Measurements from ENCODE around the gene HERC4.

HERC4 gene

GRCh38 chr10:68074775-68075549, at the start of gene HERC4:
Gene HERC4 (minus strand): TSS chr10:68075283. CDS start chr10:68073108, 2,175 bp downstream.
- DNase-seq (ENCODE audit: low read depth in 2 of 2): peak; percentile 85 to 86

- no peak for DNase-seq (ENCODE audit: low read depth in 2 of 2)
These were observed 49.6 kb upstream of the HERC4 start for GRCh38 chr10:68124718-68125117.

DNA sequence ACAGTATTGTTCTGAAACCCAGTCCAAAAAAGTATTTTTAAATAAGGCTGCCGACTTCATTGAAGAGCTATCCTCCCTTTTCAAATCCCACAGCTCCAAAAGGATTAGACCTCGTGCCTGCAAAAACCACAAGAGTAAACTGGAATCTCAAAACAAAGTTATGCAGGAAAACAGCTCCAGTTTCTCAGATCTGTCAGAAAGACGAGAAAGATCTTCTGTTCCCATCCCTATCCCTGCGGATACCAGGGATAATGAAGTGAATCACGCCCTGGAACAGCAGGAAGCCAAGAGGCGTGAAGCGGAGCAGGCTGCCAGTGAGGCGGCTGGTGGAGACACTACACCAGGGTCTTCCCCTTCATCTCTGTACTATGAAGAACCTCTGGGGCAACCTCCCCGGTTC, 46.8 kb upstream of the HERC4 start:
- DNase-seq (ENCODE audit: low read depth in 2 of 2): no peak

- no peak for DNase-seq (ENCODE audit: low read depth in 2 of 2)
These were observed 46.1 kb upstream of the HERC4 start for GRCh38 chr10:68121020-68121743.

GRCh38 chr10:68118657-68119056, 43.6 kb upstream of the HERC4 start:
- no peak for DNase-seq (ENCODE audit: low read depth in 2 of 2)

GRCh38 chr10:68112837-68113236, 37.8 kb upstream of the HERC4 start:
- no peak for DNase-seq (ENCODE audit: low read depth in 2 of 2)

GRCh38 chr10:68111584-68111983, 36.5 kb upstream of the HERC4 start:
- DNase-seq (ENCODE audit: low read depth in 2 of 2): no peak

GRCh38 chr10:68110027-68110426, 34.9 kb upstream of the HERC4 start:
- DNase-seq (ENCODE audit: low read depth in 2 of 2): no peak

DNA sequence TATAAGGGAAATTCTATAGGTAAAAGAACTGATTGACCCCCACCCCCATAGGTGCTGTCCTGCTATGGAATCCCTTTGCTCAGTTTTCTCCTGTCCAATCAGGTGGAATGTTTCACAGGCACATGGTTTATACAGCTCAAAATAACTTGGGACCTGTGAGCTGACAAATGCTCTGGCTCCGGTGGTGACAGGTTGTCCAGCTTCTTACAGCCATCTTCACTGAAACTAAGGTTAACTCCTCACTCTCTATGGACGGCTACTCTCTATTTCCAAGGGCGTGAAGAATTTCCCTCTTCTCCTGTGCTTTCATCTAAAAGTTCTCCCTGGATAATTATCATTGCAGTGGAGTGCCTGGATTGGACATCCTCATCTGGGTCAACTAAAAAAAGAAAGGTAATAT, 34.2 kb upstream of the HERC4 start, which contains the start of gene MYPN:
TSS of gene MYPN (plus strand) at position 158 of the 400 bp plus-strand sequence. CDS start 11,951 bp downstream, outside the sequence.
- no peak for DNase-seq (ENCODE audit: low read depth in 2 of 2)

- no peak for DNase-seq (ENCODE audit: low read depth in 2 of 2)
These were observed 33.6 kb upstream of the HERC4 start for GRCh38 chr10:68108653-68109052.

- DNase-seq (ENCODE audit: low read depth in 2 of 2): no peak
These were observed 33.0 kb upstream of the HERC4 start for GRCh38 chr10:68108051-68108450.

DNA sequence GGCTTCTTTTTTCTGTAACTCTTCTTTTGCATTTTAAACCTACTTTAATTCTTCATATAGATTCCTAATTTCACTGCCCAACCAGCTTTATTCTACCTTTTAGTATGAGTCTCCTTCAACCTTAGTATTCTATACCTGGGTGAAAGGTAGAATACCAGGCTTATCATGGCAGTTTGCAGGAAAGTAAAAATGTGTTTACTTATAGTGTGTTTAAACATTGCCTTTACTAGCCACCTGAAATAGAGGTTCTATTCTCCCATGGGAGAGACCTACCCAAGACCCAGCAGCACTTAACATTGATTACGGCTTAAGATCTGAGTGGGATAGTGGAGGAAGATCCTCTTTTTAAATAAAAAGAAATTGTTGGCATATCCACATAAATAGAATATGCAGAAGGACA, 32.6 kb upstream of the HERC4 start:
- DNase-seq (ENCODE audit: low read depth in 2 of 2): no peak

GRCh38 chr10:68106656-68107055, 31.6 kb upstream of the HERC4 start:
- DNase-seq (ENCODE audit: low read depth in 2 of 2): no peak

DNA sequence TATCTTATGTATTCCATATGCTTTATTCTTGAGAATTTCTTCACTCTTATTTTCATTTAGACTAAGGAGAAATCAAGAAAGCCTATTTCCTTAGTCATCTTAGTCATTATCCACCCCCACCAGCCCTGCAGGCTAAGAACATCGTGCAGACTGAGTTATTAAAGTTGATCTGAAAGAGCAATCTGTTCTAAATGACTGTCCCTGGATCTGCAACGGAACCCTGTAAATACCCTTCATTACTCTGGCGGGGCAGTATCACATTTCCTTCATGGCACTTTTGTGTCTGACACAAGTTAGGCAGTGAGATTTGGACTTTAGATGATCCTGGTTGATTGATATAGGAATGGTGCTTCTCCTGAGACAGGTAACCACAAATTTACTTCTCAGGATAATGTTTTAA, 30.7 kb upstream of the HERC4 start:
- no peak for DNase-seq (ENCODE audit: low read depth in 2 of 2)

DNA sequence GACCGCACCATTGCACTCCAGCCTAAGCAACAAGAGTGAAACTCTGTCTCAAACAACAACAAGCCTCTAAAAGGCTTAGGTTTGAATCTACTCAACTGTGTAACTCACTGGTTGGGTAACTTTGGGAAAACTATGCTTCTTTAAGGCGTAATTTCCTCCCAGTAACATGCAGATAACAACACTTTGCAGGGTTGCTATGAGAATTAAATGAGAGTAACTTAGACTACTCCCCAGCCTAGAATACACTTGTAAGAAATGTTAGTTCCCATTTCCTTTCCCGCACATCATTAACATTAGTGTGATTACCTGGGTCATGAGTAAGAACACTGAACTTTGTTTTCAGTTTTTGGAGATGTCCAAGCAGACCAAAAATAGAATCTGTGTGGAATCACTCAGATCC, 28.8 kb upstream of the HERC4 start:
- no peak for DNase-seq (ENCODE audit: low read depth in 2 of 2)

DNA sequence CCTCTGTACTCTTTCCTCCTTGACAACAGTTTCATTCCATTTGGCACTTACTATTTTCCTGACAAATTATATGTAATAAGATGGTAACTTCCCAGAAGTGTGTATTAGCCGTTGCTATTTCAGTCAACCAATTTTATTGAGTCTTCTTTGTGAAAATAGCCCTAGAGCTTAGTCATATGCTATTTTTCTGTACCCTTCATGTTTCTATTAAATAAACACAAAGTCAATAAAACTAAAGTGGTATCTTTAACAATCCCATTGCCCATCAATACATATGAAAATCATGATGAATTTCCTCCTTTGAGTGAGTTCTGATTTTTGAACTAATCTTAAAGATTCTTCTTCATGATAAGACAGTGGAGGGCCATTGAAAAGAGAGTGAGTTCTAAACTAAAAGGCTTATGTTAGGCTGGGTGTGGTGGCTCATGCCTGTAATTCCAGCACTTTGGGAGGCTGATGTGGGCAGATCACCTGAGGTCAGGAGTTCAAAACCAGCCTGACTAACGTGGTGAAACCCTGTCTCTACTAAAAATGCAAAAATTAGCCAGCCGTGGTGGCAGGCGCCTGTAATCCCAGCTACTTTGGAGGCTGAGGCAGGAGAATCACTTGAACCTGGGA, 28.3 kb upstream of the HERC4 start:
- no peak for DNase-seq (ENCODE audit: low read depth in 2 of 2)

DNA sequence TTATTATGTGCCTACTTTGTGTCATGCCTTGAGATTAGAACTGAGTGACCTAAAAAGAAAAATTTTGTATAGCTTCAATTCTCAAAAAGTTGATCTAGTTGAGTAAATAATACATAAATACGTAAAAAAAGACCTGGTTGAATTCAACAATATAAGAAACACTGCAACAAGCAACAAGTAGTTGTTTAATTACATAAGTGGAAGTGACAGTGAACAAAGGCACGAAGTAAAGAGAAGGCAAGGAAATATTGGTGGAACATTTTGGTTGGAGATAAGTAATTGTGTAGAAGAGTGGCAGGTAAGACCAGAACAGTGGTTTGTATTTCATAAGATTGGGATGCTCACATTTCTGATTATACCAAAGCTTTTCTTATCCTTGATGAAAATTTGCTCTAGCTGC, 26.0 kb upstream of the HERC4 start:
- DNase-seq (ENCODE audit: low read depth in 2 of 2): no peak

DNA sequence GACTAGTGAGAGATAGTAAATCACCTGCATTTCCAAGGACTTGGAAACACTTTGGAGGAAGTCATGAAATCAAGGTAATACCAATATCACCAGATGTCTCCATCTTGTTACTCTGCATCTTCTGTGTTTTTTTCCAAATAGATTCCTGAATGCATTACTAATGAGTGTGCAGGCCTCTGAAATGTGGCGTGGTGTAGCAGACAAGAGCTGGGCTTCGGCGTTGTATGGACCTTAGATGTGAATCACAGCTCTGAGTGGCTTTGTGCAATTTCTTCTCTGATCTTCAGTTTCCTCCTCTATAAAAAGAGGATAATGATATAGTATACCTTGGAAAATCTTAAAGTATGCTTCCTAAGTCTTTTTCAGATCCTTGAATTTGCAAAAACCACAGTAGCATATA, 24.7 kb upstream of the HERC4 start:
- no peak for DNase-seq (ENCODE audit: low read depth in 2 of 2)

DNA sequence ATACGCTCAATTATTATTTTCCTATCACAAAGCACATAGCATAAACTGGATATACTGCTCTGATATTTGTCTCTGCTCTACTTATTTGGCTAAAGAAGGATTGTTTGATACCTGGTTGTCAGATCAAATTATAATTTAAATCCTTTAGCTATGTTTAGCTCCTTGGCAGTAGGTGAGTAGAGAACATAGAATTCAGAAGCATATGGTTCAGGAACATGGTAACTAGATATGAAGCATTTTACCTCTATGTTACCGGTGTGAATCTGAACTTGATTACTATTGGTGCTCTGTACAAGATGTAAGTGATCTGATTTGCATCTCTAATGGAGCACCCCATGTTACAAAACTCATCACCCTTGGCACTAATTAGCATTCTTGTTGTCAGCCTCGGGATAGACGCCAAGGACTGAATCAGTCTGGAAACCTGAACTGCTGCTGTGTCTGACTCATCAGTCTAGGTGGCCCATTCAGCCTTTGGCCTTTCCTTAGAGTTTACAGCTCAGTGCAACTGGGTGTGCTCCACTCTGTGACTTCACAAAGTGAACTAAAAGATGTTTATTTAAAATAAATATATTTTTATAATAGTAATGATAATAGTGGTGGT, 21.9 kb upstream of the HERC4 start:
- DNase-seq (ENCODE audit: low read depth in 2 of 2): no peak

GRCh38 chr10:68095153-68095552, 20.1 kb upstream of the HERC4 start:
- DNase-seq (ENCODE audit: low read depth in 2 of 2): no peak

GRCh38 chr10:68092512-68092911, 17.4 kb upstream of the HERC4 start:
- DNase-seq (ENCODE audit: low read depth in 2 of 2): no peak

- DNase-seq (ENCODE audit: low read depth in 2 of 2): no peak
These were observed 15.5 kb upstream of the HERC4 start for GRCh38 chr10:68090586-68090985.
